RWPE1 (cell line): ENCODE measurements around the gene SUCNR1.
"Not testable (repeated sequence)": the region's sequence is repeated elsewhere in the genome, so short reads cannot be mapped to it uniquely, and the experiment has no call there.

Experiments used
- CTCF ChIA-PET: fragments of 350-600 bp; sonication (Branson Sonifier 250); formaldehyde crosslinking; extraction: SDS; loops from one replicate; lab custom pipeline; 2021; lab: Yijun Ruan, JAX
- POLR2A ChIA-PET: fragments of 400-600 bp; formaldehyde crosslinking; extraction: SDS; loops from one replicate; lab custom pipeline; 2020; ENCODE audit warnings: antibody characterized with exemption; ENCODE audit not compliant: low non-redundant PET; lab: Yijun Ruan, JAX
- DNase-seq: peaks from one replicate; pipeline ENCODE4 v3.0.0; 2012; ENCODE audit warnings: low spot score
- H3K27ac ChIP-seq: fragments of 450-650 bp; 2 replicates; pipeline ENCODE4 v1.5.1; 2017
- TF ChIP-seq, protein P1 (sequence below): fragments of 450-650 bp; conservative IDR thresholded peaks from 2 replicates; pipeline ENCODE4 v1.5.1; 2017; ENCODE audit warnings: low read depth, mild to moderate bottlenecking

SUCNR1 gene

GRCh38 chr3:151879679-151880415, 6.4 kb downstream of the SUCNR1 start:
- ChIA-PET CTCF (interaction anchor here (0.7 kb wide), 1 partner anchor 39 kb away, joined by 3 read pairs; no protein-coding TSS in a partner anchor), POLR2A (no interaction called here)
- H3K27ac ChIP-seq, result no peak overlapping the region
- TF ChIP-seq, protein P1, sequence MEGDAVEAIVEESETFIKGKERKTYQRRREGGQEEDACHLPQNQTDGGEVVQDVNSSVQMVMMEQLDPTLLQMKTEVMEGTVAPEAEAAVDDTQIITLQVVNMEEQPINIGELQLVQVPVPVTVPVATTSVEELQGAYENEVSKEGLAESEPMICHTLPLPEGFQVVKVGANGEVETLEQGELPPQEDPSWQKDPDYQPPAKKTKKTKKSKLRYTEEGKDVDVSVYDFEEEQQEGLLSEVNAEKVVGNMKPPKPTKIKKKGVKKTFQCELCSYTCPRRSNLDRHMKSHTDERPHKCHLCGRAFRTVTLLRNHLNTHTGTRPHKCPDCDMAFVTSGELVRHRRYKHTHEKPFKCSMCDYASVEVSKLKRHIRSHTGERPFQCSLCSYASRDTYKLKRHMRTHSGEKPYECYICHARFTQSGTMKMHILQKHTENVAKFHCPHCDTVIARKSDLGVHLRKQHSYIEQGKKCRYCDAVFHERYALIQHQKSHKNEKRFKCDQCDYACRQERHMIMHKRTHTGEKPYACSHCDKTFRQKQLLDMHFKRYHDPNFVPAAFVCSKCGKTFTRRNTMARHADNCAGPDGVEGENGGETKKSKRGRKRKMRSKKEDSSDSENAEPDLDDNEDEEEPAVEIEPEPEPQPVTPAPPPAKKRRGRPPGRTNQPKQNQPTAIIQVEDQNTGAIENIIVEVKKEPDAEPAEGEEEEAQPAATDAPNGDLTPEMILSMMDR, result no peak
- DNase-seq, result no peak

DNA sequence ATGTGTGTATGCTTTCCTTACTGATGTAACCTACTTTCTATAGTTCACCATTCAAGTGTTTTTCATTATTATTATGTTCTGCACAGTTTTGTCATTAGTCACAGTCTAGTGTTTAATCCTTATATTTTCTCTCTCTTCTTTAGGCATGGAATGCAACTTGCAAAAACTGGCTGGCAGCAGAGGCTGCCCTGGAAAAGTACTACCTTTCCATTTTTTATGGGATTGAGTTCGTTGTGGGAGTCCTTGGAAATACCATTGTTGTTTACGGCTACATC, 6.9 kb downstream of the SUCNR1 start:
- POLR2A ChIA-PET, result no interaction called here
- H3K27ac ChIP-seq, result no peak overlapping the region
- DNase-seq, result no peak
- CTCF ChIA-PET, result no interaction called here
- TF ChIP-seq, protein P1, result no peak

GRCh38 chr3:151881137-151881536, 7.7 kb downstream of the SUCNR1 start:
- POLR2A ChIA-PET, result no interaction called here
- TF ChIP-seq, protein P1, result no peak
- no peak overlapping the region for H3K27ac ChIP-seq
- DNase-seq, result no peak
- CTCF ChIA-PET, result no interaction called here

- H3K27ac ChIP-seq, DNase-seq, POLR2A ChIA-PET, CTCF ChIA-PET: not testable (repeated sequence)
These were observed 12.0 kb downstream of the SUCNR1 start for GRCh38 chr3:151885397-151885796.

- CTCF ChIA-PET, result interaction anchor here (0.6 to 1.0 kb wide), 2 partner anchors 13 to 39 kb away, joined by 3 read pairs; no protein-coding TSS in a partner anchor
- POLR2A ChIA-PET, DNase-seq, H3K27ac ChIP-seq: not testable (repeated sequence)
These were observed 14.2 kb downstream of the SUCNR1 start for GRCh38 chr3:151887450-151888211.

DNA sequence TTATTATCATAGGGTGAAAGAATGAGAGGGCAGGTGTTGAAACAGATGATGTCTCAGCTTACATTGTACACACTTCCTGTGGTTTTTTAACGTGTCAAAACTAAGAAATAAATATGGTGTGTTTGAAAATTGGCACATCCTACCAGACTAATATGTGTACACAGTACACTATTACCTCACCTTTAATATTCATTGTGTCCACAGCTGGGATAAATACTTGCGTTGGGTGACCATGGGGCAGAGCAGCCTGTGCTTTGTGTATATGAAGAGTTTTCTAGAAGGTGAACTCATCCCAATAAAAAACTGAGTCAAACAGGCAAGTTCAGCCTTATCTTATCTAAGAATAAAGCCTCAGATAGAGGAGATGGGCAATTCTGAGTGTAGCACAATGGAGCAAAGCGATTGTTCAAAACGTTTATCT, 17.3 kb downstream of the SUCNR1 start:
- H3K27ac ChIP-seq, result no peak overlapping the region
- TF ChIP-seq, protein P1, result no peak
- peak; percentile 11 for DNase-seq
- ChIA-PET CTCF (interaction anchor here (0.6 kb wide), 1 partner anchor 9 kb away, joined by 4 read pairs; no protein-coding TSS in a partner anchor), POLR2A (no interaction called here)

GRCh38 chr3:151891721-151892120, 18.3 kb downstream of the SUCNR1 start:
- ChIA-PET CTCF (no interaction called here), POLR2A (no interaction called here)
- no peak for DNase-seq
- no peak overlapping the region for H3K27ac ChIP-seq
- TF ChIP-seq, protein P1, result no peak
